ENCODE measurements around the gene RALGAPB.

Gene RALGAPB

DNA sequence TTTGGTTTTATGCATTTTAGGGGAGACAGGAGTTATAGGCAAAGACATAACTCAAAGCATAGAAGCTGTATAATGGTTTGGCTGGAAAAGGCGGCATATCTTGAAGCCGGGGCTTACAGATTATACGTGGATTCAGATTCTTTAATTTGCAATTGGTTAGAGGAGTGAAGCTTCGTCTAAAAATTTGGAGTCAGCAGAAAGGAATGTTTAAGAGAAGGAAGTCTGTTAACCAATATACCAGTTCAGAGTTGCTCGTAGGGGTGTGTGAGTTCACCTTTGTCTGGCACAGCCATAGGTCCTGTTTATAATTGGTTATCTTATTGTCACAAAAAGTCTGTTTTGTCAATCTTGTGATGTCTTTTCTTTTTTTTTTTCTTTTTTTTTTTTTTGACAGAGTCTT lies 137.9 kb downstream of the RALGAPB start:
- no peak for DNase-seq

GRCh38 chr20:38612751-38613515 lies 140.3 kb downstream of the RALGAPB start:
- DNase-seq, result no peak

DNA sequence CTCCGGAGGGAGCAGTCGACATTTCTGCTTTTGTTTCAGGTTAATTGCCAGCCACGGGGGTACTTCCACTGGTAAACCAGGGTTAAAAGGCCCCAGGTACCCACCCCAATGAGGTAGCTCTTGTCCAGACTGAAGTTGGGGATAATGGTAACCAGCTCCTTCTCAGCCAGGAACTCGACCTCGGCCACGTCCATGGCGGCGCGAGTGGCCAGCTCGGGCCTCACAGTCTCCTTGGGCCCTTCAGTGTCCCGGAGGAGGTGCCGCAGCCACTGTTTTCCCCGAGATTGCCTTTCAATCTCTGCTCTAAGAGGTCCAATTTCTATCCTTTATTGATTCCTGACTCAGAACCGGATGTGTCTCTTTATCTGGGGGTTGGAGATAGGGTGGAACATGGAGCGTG lies 142.6 kb downstream of the RALGAPB start:
- no peak for DNase-seq

DNA sequence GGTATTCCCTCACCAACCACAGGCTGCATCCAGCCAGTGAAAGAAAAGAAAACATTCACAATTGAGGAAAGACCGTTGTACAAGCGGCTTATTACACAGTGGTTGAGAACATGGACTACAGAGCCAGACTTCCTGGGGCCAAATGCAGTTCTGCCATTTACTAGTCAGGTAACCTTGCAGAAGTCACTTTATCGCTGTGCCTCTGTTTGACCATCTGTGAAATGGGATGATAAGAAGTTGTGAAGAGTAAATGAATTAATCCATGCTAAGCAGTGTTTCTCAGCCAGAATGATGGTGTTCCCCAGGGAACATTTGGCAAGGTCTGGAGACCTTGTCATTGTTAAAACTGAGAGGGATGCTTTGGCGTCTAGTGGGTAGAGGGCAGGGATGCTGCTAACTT lies 143.8 kb downstream of the RALGAPB start:
- DNase-seq, result no peak

- DNase-seq, result no peak
These were observed 144.6 kb downstream of the RALGAPB start for GRCh38 chr20:38617011-38617829.

GRCh38 chr20:38617830-38618196 lies 145.2 kb downstream of the RALGAPB start:
- no peak for DNase-seq

DNA sequence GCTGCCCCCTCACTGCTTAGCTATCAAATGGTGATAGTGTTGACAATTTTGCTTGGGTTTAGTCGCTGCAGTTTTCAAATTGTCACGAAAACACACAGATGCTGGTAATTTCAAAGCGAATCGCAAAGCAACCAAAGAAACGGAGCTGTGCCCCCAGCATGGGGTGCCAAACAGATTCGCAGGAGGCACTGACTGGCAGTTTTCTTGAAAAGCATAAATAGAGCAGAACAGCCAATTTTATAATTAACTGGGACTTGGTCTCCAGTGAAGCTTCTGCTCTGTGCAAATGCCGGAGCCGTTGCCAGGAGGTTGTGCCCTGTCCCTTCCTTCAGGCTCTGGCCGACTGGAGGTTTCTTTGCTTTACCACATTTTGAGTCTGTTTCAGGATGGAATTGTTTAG lies 147.8 kb downstream of the RALGAPB start:
- no peak for DNase-seq

DNA sequence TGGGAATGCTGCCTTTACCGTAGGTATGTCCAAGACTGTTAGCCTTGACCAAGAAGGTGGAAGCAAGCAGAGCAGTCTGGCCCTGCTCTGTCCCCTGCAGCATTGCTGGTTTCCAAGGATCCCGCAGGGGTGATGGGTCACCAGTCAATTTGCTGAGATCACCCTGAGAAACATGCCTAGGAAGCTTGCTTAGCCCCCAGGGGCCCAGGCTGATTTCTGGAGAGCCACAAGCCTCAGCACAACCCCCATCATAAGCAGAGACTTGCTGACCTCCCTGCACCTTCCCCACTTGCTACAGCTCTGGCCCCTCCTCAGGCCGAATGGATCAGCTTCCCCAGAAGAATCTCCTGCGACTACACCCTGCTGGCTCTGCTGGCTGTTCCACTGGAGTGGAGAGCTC lies 150.4 kb downstream of the RALGAPB start:
- DNase-seq, result no peak

DNA sequence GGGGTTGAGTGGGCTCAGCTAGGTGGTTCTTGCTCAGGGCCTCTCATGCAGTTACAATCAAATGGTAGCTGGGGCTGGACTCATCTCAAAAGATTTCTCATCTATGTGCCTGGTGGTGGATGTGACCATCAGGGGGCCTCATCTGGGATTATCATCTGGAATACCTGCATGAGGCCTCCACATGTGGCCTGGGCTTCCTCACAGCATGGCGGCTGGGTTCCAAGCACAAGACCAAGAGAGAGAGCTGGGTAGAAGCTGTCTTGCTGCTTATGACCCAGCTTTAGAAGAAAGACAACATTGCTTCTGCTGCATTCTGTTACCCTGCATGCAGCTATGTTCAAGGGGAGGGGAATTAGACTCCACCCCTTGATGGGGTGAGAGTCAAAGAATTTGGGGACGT lies 151.4 kb downstream of the RALGAPB start:
- DNase-seq, result no peak

DNA sequence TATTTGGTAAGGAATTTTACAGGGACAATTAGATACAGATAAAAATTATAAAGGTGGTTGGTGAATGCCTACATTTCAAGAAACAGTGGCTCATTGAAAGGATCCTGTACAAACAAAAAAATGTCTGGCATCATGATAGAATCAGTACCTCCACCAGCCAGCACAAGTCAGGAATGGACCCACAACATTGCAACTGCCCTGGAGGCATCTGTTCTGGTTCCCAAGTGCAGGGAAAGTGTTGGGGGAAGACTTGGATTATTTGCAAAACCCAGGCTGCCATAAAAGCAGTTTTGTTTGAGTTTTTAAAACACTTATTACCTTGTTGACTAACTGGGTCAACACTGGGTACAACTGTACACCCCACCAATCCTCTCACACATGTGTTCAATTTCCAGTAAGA lies 153.3 kb downstream of the RALGAPB start:
- DNase-seq, result no peak

DNA sequence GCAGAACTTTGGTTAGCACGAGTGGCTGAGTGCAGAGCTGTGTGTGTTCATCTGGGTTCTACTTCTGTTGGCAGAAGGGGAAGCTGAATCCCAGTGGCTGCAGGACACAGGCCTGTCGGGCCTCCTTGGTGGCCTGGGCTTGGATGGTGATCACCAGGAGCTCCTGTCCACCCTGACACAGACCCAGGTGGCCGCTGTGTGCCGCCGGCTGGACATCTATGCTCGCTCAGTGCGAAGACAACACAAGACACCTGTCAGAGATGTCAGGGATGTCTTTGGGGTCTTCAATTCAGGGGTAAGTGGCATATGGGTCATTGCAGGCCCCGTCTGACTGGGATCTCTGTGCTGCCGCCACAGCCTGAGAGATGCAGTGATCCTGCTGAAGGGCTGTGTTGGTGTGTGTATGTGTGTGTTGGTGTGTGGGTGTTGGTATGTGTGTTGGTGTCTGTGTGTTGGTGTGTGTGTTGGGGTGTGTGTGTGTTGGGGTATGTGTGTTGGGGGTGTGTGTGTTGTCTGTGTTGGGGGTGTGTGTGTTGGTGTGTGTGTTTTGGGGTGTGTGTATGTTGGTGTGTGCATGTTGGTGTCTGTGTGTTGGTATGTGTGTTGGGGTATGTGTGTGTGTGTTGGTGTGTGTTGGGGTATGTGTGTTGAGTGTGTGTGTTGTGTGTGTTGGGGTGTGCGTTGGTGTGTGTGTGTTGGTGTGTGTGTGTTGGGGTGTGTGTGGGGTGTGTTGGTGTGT lies 154.4 kb downstream of the RALGAPB start:
- no peak for DNase-seq

Measured in right kidney (tissue), 1 donor.